WTC11 (cell line): ENCODE data around the gene VPS39.

Experiments
- ATF2 ChIP-seq: sonication (generic); formaldehyde crosslinking; IDR thresholded peaks from 2 replicates; pipeline ENCODE4 v1.8.1; 2022; ENCODE audit warnings: low read depth, missing genetic modification reagents, borderline replicate concordance
- NFE2L1 ChIP-seq: sonication (generic); formaldehyde crosslinking; IDR thresholded peaks from 2 replicates; pipeline ENCODE4 v1.8.1; 2023; ENCODE audit warnings: missing genetic modification reagents
- SP1 ChIP-seq: sonication (generic); formaldehyde crosslinking; conservative IDR thresholded peaks from 2 replicates; pipeline ENCODE4 v1.8.1; 2022; ENCODE audit warnings: missing genetic modification reagents
- TCF7 ChIP-seq: sonication (generic); formaldehyde crosslinking; IDR thresholded peaks from 2 replicates; pipeline ENCODE4 v1.8.0; 2022; ENCODE audit warnings: mild to moderate bottlenecking, low read depth, missing genetic modification reagents, moderate library complexity
- ZBTB43 ChIP-seq: sonication (generic); formaldehyde crosslinking; IDR thresholded peaks from 2 replicates; pipeline ENCODE4 v1.8.1; 2023; ENCODE audit warnings: mild to moderate bottlenecking, missing genetic modification reagents
- ZNF138 ChIP-seq: sonication (generic); formaldehyde crosslinking; conservative IDR thresholded peaks from 2 replicates; pipeline ENCODE4 v1.8.1; 2022; ENCODE audit warnings: mild to moderate bottlenecking, moderate library complexity, missing genetic modification reagents
- TF ChIP-seq, protein P1 (sequence below): fragments of 200-600 bp; IDR thresholded peaks from 2 replicates; pipeline ENCODE4 v1.8.0; 2022; ENCODE audit warnings: antibody characterized with exemption
- TF ChIP-seq, protein P2 (sequence below): sonication (generic); formaldehyde crosslinking; IDR thresholded peaks from 2 replicates; pipeline ENCODE4 v1.8.0; 2022; ENCODE audit warnings: mild to moderate bottlenecking, missing genetic modification reagents
- TF ChIP-seq, protein P3 (sequence below): sonication (generic); formaldehyde crosslinking; IDR thresholded peaks from 2 replicates; pipeline ENCODE4 v1.8.1; 2023; ENCODE audit warnings: mild to moderate bottlenecking, missing genetic modification reagents, borderline replicate concordance
- TF ChIP-seq, protein P4 (sequence below): sonication (generic); formaldehyde crosslinking; IDR thresholded peaks from 2 replicates; pipeline ENCODE4 v1.8.0; 2022; ENCODE audit warnings: mild to moderate bottlenecking, missing genetic modification reagents

DNA sequence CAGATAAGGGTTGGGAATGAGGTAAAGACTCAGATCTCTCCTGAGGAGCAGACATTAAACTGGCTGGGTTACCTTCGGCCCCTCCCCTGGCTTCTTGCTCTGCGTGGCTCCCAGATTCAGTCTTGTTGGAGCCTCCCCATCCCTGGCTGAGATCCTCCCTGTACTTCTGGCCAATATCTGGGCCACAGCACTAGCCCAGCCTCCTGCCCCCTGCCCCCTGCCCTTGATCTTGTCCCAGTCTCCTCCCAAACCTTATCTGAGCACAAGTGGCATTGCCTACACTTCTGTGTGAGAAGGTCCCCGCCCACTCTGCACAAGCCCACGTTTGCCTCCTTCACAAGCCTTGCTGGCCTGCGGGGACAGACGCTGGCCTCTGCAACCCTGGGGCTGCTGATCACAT is 68.5 kb downstream of the VPS39 start:
- TF ChIP-seq NFE2L1 (CRISPR knock-in tag) (no peak), TCF7 (no peak), ZNF138 (CRISPR knock-in tag) (no peak), ZBTB43 (CRISPR knock-in tag) (no peak), SP1 (CRISPR knock-in tag) (no peak), ATF2 (CRISPR knock-in tag) (no peak)
- TF ChIP-seq, protein P1, sequence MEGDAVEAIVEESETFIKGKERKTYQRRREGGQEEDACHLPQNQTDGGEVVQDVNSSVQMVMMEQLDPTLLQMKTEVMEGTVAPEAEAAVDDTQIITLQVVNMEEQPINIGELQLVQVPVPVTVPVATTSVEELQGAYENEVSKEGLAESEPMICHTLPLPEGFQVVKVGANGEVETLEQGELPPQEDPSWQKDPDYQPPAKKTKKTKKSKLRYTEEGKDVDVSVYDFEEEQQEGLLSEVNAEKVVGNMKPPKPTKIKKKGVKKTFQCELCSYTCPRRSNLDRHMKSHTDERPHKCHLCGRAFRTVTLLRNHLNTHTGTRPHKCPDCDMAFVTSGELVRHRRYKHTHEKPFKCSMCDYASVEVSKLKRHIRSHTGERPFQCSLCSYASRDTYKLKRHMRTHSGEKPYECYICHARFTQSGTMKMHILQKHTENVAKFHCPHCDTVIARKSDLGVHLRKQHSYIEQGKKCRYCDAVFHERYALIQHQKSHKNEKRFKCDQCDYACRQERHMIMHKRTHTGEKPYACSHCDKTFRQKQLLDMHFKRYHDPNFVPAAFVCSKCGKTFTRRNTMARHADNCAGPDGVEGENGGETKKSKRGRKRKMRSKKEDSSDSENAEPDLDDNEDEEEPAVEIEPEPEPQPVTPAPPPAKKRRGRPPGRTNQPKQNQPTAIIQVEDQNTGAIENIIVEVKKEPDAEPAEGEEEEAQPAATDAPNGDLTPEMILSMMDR = no peak
- TF ChIP-seq, protein P2, sequence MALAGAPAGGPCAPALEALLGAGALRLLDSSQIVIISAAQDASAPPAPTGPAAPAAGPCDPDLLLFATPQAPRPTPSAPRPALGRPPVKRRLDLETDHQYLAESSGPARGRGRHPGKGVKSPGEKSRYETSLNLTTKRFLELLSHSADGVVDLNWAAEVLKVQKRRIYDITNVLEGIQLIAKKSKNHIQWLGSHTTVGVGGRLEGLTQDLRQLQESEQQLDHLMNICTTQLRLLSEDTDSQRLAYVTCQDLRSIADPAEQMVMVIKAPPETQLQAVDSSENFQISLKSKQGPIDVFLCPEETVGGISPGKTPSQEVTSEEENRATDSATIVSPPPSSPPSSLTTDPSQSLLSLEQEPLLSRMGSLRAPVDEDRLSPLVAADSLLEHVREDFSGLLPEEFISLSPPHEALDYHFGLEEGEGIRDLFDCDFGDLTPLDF (CRISPR knock-in tag) = no peak
- TF ChIP-seq, protein P3, sequence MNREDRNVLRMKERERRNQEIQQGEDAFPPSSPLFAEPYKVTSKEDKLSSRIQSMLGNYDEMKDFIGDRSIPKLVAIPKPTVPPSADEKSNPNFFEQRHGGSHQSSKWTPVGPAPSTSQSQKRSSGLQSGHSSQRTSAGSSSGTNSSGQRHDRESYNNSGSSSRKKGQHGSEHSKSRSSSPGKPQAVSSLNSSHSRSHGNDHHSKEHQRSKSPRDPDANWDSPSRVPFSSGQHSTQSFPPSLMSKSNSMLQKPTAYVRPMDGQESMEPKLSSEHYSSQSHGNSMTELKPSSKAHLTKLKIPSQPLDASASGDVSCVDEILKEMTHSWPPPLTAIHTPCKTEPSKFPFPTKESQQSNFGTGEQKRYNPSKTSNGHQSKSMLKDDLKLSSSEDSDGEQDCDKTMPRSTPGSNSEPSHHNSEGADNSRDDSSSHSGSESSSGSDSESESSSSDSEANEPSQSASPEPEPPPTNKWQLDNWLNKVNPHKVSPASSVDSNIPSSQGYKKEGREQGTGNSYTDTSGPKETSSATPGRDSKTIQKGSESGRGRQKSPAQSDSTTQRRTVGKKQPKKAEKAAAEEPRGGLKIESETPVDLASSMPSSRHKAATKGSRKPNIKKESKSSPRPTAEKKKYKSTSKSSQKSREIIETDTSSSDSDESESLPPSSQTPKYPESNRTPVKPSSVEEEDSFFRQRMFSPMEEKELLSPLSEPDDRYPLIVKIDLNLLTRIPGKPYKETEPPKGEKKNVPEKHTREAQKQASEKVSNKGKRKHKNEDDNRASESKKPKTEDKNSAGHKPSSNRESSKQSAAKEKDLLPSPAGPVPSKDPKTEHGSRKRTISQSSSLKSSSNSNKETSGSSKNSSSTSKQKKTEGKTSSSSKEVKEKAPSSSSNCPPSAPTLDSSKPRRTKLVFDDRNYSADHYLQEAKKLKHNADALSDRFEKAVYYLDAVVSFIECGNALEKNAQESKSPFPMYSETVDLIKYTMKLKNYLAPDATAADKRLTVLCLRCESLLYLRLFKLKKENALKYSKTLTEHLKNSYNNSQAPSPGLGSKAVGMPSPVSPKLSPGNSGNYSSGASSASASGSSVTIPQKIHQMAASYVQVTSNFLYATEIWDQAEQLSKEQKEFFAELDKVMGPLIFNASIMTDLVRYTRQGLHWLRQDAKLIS = no peak
- TF ChIP-seq, protein P4, sequence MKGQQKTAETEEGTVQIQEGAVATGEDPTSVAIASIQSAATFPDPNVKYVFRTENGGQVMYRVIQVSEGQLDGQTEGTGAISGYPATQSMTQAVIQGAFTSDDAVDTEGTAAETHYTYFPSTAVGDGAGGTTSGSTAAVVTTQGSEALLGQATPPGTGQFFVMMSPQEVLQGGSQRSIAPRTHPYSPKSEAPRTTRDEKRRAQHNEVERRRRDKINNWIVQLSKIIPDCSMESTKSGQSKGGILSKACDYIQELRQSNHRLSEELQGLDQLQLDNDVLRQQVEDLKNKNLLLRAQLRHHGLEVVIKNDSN (CRISPR knock-in tag) = no peak
